ENCODE data around the gene TFAP2E. TPM values are rescaled to one million over a fixed set of nuclear protein-coding genes. Genes with fewer than 3 reads are reported as not detected.
A peak's percentile ranks its signal among the peaks of the same experiment; 100 is the strongest.

The TFAP2E gene
- total RNA-seq, 1 donor from 2014 or later: 0.30 TPM

DNA sequence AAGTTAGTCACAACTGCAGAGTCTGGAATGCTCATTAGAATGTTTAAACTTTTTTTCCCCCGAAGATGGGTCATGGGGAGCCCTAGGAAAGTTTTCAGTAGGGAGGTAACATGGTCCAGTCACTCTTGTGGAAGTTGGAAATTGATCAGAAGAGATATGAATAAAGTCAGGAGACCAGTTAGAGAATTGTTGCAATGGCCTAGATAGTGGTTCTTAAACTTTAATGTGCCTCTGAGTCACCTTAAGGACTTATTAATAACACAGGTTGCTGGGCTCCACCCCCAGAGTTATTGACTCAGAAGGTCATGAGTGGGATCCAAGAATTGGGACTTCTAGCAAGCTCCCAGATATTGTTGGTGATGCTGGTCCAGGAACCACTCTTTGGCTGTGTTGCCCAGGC lies 3.2 kb upstream of the TFAP2E start:
- Histone ChIP-seq H3K4me1 (peaks cover 17% of the 10 kb centered on the region), H3K9me3 (replicated peaks) (no peaks in the 10 kb centered on the region), H3K27ac (replicated peaks) (no peak overlapping the region), H3K4me3 (no peak overlapping the region), H3K36me3 (peaks cover 9% of the 10 kb centered on the region), H3K27me3 (ENCODE audit: low read depth) (peaks cover 51% of the 10 kb centered on the region)
- TF ChIP-seq, protein P1, sequence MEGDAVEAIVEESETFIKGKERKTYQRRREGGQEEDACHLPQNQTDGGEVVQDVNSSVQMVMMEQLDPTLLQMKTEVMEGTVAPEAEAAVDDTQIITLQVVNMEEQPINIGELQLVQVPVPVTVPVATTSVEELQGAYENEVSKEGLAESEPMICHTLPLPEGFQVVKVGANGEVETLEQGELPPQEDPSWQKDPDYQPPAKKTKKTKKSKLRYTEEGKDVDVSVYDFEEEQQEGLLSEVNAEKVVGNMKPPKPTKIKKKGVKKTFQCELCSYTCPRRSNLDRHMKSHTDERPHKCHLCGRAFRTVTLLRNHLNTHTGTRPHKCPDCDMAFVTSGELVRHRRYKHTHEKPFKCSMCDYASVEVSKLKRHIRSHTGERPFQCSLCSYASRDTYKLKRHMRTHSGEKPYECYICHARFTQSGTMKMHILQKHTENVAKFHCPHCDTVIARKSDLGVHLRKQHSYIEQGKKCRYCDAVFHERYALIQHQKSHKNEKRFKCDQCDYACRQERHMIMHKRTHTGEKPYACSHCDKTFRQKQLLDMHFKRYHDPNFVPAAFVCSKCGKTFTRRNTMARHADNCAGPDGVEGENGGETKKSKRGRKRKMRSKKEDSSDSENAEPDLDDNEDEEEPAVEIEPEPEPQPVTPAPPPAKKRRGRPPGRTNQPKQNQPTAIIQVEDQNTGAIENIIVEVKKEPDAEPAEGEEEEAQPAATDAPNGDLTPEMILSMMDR (IDR thresholded peaks at IDR 0.05; ENCODE audit: borderline replicate concordance): no peak
- DNase-seq: no peak
- intact Hi-C loops (cut with micrococcal nuclease): loop anchor here (5.0 kb wide), 1 partner anchor 157 kb away; no protein-coding TSS in a partner anchor

DNA sequence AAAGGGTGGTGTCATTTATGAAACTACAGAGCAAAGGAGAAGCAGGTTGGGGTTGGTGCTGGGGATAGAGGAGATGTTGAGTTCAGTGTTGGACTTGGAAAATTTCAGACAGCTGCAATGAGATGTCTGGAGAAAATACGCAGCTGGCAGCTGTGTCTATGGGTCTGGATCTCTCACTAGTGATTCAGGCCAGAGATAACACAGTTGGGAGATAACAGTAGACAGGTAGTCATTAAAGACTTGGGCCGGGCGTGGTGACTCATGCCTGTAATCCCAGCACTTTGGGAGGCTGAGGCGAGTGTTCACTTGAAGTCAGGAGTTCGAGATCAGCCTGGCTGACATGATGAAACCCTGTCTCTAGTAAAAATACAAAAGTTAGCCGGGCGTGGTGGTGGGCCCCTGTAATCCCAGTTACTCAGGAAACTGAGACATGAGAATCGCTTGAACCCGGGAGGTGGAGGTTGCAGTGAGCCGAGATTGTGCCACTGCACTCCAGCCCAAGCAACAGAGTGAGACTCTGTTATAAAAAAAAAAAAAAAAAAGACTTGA lies 2.5 kb upstream of the TFAP2E start:
- Histone ChIP-seq H3K36me3 (peaks cover 3% of the 10 kb centered on the region), H3K4me1 (peaks cover 17% of the 10 kb centered on the region), H3K27me3 (ENCODE audit: low read depth) (peaks cover 58% of the 10 kb centered on the region), H3K9me3 (replicated peaks) (no peaks in the 10 kb centered on the region), H3K27ac (replicated peaks) (no peak overlapping the region), H3K4me3 (no peak overlapping the region)
- intact Hi-C loops (cut with micrococcal nuclease): no loop called here
- TF ChIP-seq, protein P1 (IDR thresholded peaks at IDR 0.05; ENCODE audit: borderline replicate concordance): no peak
- no peak for DNase-seq

DNA sequence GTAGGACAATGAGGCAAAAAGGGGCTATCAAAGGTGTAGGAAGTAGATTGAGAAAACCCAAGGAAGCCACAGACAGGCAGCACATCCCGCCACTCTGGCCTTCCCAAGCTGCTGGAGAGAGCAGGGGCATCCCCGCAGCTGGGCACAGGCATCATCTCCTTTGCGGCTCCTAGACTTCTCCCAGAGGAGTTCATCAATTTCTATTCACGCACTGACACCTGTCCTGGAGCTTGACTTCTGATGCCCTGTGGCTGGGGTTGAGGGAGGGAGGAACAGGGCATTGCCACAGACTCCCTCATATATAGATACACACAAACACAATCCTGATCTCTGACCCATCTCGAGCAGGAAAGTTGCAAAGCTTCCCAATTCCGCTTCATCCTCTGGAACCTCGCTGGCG lies 1.9 kb upstream of the TFAP2E start:
- Histone ChIP-seq H3K9me3 (replicated peaks) (no peaks in the 10 kb centered on the region), H3K4me3 (no peak overlapping the region), H3K36me3 (no peaks in the 10 kb centered on the region), H3K27ac (replicated peaks) (no peak overlapping the region), H3K4me1 (peaks cover 17% of the 10 kb centered on the region), H3K27me3 (ENCODE audit: low read depth) (peaks cover 64% of the 10 kb centered on the region)
- no peak for DNase-seq
- intact Hi-C loops (cut with micrococcal nuclease): no loop called here
- TF ChIP-seq, protein P1 (IDR thresholded peaks at IDR 0.05; ENCODE audit: borderline replicate concordance): no peak

DNA sequence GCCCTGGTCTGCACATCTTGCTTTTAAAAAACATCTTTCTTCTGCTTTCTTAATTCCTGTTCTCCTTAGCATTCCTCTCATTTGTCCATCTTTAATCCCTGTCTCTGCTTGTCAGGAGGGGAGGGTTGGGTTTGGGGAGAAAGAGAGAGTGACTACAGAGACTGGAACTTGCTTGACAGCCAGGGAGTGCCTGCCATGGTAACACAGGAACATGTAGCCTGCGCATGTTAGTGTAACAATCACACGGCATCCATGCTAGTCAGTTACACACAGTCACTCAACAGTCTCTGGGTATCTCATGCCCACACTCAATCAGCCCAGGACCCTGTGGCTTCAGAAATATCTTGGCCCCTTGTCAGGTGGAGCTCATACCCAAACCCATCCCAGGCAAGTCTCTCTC lies 818 bp upstream of the TFAP2E start:
- TF ChIP-seq, protein P1 (IDR thresholded peaks at IDR 0.05; ENCODE audit: borderline replicate concordance): no peak
- H3K4me3 ChIP-seq: no peak overlapping the region
- H3K4me1 ChIP-seq: peaks cover 26% of the 10 kb centered on the region
- H3K27me3 ChIP-seq (ENCODE audit: low read depth): peaks cover 74% of the 10 kb centered on the region
- no peaks in the 10 kb centered on the region for H3K36me3 ChIP-seq
- no peak overlapping the region for H3K27ac ChIP-seq (replicated peaks)
- intact Hi-C loops (cut with micrococcal nuclease): no loop called here
- H3K9me3 ChIP-seq (replicated peaks): no peaks in the 10 kb centered on the region
- no peak for DNase-seq

DNA sequence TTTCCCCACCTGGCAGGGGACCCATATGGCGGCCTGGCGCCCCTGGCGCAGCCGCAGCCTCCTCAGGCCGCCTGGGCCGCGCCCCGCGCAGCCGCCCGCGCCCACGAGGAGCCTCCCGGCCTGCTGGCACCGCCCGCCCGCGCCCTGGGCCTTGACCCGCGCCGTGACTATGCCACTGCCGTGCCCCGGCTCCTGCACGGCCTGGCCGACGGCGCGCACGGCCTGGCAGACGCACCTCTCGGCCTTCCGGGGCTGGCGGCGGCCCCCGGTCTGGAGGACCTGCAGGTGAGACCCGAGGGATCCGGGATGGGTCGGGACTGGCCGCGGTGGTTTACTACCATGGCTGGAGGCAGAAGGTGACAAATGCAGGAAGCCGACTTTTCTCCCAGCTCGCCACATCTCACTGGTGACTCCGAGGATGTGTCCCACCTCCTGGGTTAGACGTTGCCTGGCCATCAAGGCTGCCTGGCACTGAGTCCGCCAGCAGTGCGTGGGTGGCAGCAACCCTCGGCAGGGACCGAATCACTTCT lies 1.1 kb downstream of the TFAP2E start:
- Histone ChIP-seq H3K4me3 (peak overlapping the region; percentile 62), H3K27ac (replicated peaks) (no peak overlapping the region), H3K9me3 (replicated peaks) (no peaks in the 10 kb centered on the region), H3K27me3 (ENCODE audit: low read depth) (peaks cover 92% of the 10 kb centered on the region), H3K4me1 (peaks cover 30% of the 10 kb centered on the region), H3K36me3 (no peaks in the 10 kb centered on the region)
- DNase-seq: no peak
- TF ChIP-seq, protein P1 (IDR thresholded peaks at IDR 0.05; ENCODE audit: borderline replicate concordance): no peak
- intact Hi-C loops (cut with micrococcal nuclease): no loop called here

Data from left ventricle myocardium inferior (tissue), 1 donor.